Mucosa of gallbladder (tissue), 1 donor: ENCODE measurements around the gene ADGRL3. TPM values are rescaled to one million over a fixed set of nuclear protein-coding genes. Genes with fewer than 3 reads are reported as not detected.
"Not testable (repeated sequence)": the region's sequence is repeated elsewhere in the genome, so short reads cannot be mapped to it uniquely, and the experiment has no call there.

Experiments used
- DNase-seq: peaks from one replicate; pipeline ENCODE4 v3.0.0-alpha.2; 2020; ENCODE audit warnings: low spot score
- total RNA-seq: library from RNA; stranded (reverse); gene quantifications from one replicate; pipeline ENCODE4 v1.2.1, GENCODE V29; 2021
- donor health status: DM: no; HTN: no; CAD: no.

The ADGRL3 gene
- total RNA-seq, 1 donor from 2014 or later: 3.5 TPM

- no peak for DNase-seq
These were observed 293.3 kb downstream of the ADGRL3 start for GRCh38 chr4:61493470-61493869.

GRCh38 chr4:61500883-61501282, 300.8 kb downstream of the ADGRL3 start:
- DNase-seq: no peak

- DNase-seq: no peak
These were observed 301.7 kb downstream of the ADGRL3 start for GRCh38 chr4:61501812-61502211.

GRCh38 chr4:61505773-61506685, 305.9 kb downstream of the ADGRL3 start:
- no peak for DNase-seq

GRCh38 chr4:61507091-61507490, 307.0 kb downstream of the ADGRL3 start:
- no peak for DNase-seq

GRCh38 chr4:61509721-61510241, 309.7 kb downstream of the ADGRL3 start:
- DNase-seq: not testable (repeated sequence)

GRCh38 chr4:61511716-61512488, 311.8 kb downstream of the ADGRL3 start:
- no peak for DNase-seq

- no peak for DNase-seq
These were observed 314.9 kb downstream of the ADGRL3 start for GRCh38 chr4:61514991-61515390.

- no peak for DNase-seq
These were observed 317.0 kb downstream of the ADGRL3 start for GRCh38 chr4:61517144-61517543.

- DNase-seq: no peak
These were observed 320.0 kb downstream of the ADGRL3 start for GRCh38 chr4:61520166-61520565.

GRCh38 chr4:61520681-61521160, 320.6 kb downstream of the ADGRL3 start:
- DNase-seq: peak; percentile 33

- DNase-seq: no peak
These were observed 321.3 kb downstream of the ADGRL3 start for GRCh38 chr4:61521451-61521850.

- DNase-seq: no peak
These were observed 322.2 kb downstream of the ADGRL3 start for GRCh38 chr4:61522312-61522711.

GRCh38 chr4:61527888-61528287, 327.8 kb downstream of the ADGRL3 start:
- DNase-seq: no peak

GRCh38 chr4:61528595-61528994, 328.5 kb downstream of the ADGRL3 start:
- no peak for DNase-seq

- DNase-seq: no peak
These were observed 331.1 kb downstream of the ADGRL3 start for GRCh38 chr4:61531188-61531587.

GRCh38 chr4:61532336-61533000, 332.3 kb downstream of the ADGRL3 start:
- no peak for DNase-seq

GRCh38 chr4:61533140-61533539, 333.0 kb downstream of the ADGRL3 start:
- DNase-seq: no peak

GRCh38 chr4:61540944-61541343, 340.8 kb downstream of the ADGRL3 start:
- DNase-seq: peak; percentile 80

GRCh38 chr4:61541459-61541858, 341.3 kb downstream of the ADGRL3 start:
- no peak for DNase-seq

- DNase-seq: no peak
These were observed 343.9 kb downstream of the ADGRL3 start for GRCh38 chr4:61543976-61544375.
